Endothelial cell of hepatic sinusoid (primary cell): ENCODE data around the gene MTRF1L.
"Not testable (repeated sequence)": the region's sequence is repeated elsewhere in the genome, so short reads cannot be mapped to it uniquely, and the experiment has no call there.

Experiments
- in situ Hi-C: cut with HindIII; loops from 2 replicates; pipeline ENCODE4 v1.10.0; 2017; ENCODE audit warnings: low sequenced_read_pairs

MTRF1L gene

GRCh38 chr6:152973916-152974315, 28.6 kb downstream of the MTRF1L start:
- in situ Hi-C loops: no loop called here

DNA sequence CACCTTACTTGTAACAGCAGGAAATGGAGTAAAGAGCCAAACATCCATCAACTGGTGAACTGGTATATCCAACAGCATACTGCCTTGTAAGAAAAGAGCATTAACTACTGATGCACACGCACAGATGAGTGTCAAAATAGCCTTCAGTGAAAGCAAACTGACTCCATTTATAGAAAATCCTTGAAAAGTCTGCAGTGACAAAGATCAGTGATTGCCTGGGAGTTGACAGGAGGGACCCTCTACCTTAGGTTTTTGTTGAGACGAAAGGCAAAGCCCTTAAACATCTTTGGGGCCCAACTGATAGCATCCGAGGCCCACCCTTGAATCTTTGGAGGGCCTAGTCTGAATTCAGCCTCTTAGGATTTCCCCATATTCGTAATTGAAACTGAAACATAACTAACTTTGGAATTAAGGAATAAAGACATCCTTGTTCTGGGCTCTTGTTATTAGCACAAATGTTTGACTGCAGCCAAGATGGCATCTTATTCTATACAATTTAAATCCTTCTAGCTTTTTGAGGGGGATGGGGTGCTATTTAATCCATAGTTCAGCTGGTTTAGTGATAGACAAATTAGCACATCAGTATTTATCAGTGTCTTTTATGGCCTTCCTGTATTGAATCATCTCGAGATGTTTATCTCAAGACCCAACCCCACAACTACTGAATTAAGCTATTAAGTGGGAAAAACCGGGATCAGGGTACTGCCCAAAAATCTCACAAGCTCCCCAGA, 32.7 kb downstream of the MTRF1L start:
- in situ Hi-C loops: no loop called here

- in situ Hi-C loops: not testable (repeated sequence)
Observed at GRCh38 chr6:152966168-152966894, 36.2 kb downstream of the MTRF1L start.

- in situ Hi-C loops: no loop called here
Observed at GRCh38 chr6:152959333-152959732, 43.2 kb downstream of the MTRF1L start.

DNA sequence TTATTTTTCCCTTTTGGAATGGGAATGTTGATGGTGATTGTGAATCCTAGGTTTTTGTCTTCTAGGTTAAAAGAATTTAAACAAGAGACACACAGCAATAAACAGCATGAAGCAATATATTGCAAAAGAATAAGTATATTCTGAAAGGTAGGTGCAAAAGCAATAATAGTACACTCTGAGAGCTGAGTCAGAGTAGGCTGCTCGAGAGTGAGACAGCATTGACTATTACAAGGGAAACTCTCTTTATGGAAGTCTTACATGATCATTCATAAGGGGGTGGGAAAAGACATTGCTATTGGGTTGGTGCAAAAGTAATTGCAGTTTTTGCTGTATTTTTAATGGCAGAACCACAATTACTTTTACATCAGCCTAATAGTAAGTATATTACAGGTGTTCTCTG, 44.7 kb downstream of the MTRF1L start:
- in situ Hi-C loops: no loop called here

DNA sequence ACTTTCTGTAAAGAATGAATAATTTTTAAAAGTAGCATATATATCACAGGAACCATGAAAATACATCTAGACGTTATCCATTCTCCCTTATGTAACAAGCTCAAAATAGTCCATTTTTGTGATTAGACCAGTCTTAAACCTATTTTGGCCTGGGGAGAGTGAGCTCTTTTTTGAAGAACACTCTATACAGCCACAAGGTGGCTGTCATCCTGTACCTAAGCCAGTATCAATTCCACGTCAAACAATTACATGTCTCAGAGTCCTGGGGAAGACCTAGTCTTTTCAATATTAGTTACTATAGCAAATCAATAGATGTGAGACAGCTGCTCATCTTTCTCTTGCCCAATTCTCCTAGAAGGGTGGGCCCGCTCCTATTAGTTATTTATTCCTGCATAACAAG, 48.1 kb downstream of the MTRF1L start:
- in situ Hi-C loops: loop anchor here (5.0 kb wide), 1 partner anchor 78 kb away; no protein-coding TSS in a partner anchor

- in situ Hi-C loops: loop anchor here (5.0 kb wide), 1 partner anchor 79 kb away; no protein-coding TSS in a partner anchor
Observed at GRCh38 chr6:152952866-152953509, 49.5 kb downstream of the MTRF1L start.

DNA sequence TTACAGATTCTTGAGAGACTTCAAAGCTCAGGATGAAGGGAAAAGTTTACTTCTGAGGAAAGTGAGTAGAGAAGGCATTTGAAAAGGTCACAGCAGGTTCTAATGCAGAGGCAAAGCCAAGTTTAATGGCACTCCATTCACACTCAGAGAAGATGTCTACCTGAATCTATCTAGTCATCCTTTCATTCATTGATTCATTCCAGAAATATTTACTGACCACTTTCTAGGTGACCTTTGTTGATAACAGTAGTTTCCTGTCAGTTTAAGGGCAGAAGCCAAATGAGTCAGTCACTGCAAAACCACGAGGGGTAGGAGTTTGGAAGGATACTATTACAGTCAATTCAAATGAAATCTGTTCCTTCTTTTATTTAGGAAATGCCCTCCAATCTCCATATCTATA, 50.5 kb downstream of the MTRF1L start:
- in situ Hi-C loops: loop anchor here (5.0 kb wide), 1 partner anchor 80 kb away; no protein-coding TSS in a partner anchor

DNA sequence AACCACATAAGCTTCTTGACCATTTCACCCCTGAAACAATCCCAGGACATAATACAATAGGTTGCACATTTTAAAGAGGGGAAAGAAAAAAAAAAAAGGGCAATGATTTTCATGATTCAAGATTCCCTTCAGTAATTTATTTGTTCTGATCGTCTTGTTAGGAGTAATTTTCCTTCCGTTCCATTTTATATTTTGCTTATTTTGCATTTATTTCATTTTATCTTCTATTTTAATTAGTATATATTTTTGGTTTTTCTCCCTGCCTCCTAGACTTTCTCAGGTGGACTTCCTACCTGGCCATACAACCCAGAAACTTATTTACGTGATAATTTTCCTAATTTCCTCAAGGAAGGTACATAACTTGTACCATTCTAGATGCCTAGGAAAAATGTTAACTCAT, 52.3 kb downstream of the MTRF1L start:
- in situ Hi-C loops: loop anchor here (5.0 kb wide), 1 partner anchor 82 kb away; no protein-coding TSS in a partner anchor

DNA sequence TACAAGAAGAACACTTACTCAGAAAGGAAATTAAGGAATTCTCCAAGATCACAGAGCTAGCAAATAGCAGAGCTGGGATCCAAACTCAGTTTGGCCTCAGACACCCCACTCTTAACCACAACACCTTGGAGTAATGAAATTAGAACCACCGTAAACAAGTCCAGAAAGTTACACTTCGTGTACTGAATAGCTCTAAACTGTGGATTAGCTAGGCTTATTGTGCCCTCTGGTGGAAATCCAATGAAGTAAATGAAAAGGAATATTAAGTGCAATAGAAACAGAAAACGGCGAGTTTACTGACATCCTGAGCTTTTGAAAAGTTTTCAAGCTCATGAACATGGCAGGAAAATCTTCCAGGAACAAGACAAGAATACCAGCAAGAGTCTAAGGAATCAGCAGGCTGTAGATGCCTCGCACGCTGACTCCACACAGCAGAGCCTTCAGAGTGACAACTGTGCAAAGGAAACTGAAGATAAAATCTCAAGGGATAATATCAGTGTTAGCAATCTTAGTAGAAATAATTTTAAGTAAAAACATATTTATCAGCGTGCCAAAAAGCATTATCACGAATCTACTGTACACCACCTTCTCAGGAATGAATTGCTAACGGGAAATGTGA, 54.2 kb downstream of the MTRF1L start:
- in situ Hi-C loops: no loop called here

DNA sequence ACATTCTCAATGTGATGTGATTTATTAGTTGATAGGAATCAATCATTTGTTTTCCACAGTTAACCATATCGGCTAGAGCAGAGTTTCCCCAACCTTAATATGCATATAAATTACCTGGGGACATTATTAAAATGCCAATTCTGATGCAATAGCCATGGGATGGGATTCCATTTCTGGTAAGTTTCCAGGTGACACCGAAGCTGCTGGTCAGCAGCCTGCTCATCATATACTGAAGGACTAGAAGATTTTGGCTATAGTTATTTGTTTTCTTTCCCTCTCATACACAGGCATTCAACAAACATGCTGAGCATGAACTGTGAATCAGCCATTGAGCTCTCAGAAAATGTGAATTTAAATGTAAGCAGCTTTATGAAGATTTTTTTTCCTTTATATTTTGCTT, 55.5 kb downstream of the MTRF1L start:
- in situ Hi-C loops: no loop called here

DNA sequence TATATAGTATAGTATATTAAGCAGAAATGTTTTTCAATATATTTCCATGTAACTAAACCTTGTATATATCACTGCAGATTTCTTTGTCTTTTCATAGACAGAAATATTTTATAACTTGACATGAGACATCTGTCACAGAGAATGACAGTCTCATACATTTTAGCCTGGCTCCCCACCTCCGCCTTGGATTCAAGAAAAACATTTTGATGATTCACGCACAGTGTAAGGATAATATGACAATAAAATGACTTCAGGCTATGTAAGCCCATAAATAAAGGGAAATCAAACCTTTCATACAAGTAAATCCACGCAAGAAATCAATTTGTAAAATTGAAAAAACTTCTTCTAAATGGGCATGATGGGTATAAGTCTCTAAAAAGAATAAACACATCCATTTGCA, 56.0 kb downstream of the MTRF1L start:
- in situ Hi-C loops: no loop called here

- in situ Hi-C loops: no loop called here
Observed at GRCh38 chr6:152943260-152943897, 59.1 kb downstream of the MTRF1L start.

GRCh38 chr6:152942319-152942869, 60.1 kb downstream of the MTRF1L start:
- in situ Hi-C loops: no loop called here

- in situ Hi-C loops: no loop called here
Observed at GRCh38 chr6:152941746-152942145, 60.8 kb downstream of the MTRF1L start.
